Stimulated activated CD8-positive, alpha-beta memory T cell treated with anti-CD3 and anti-CD28 coated beads, Interleukin-2, amount 100 ng/mL, for 48 hours (primary cell): Measurements from ENCODE around the gene DCTN4.

ENCODE experiments used
- DNase-seq, 2 donors: peaks; one replicate each; pipeline ENCODE4 v3.0.0-alpha.2; 2020; ENCODE audit warnings: low read depth in 2 of 2

The DCTN4 gene

GRCh38 chr5:150740992-150741391 is 17.8 kb downstream of the DCTN4 start:
- DNase-seq: no peak

GRCh38 chr5:150738862-150739261 is 20.0 kb downstream of the DCTN4 start:
- no peak for DNase-seq

- DNase-seq: no peak
Observed at GRCh38 chr5:150734579-150735384, 24.0 kb downstream of the DCTN4 start.

- DNase-seq: no peak
Observed at GRCh38 chr5:150731669-150732242, 27.1 kb downstream of the DCTN4 start.

- DNase-seq: no peak
Observed at GRCh38 chr5:150729859-150730258, 29.0 kb downstream of the DCTN4 start.

GRCh38 chr5:150723845-150724244 is 35.0 kb downstream of the DCTN4 start:
- DNase-seq: no peak

- DNase-seq: no peak
Observed at GRCh38 chr5:150710165-150710564, 48.7 kb downstream of the DCTN4 start.

- DNase-seq: no peak
Observed at GRCh38 chr5:150706776-150707390, 51.9 kb downstream of the DCTN4 start.

- DNase-seq: no peak
Observed at GRCh38 chr5:150703762-150704161, 55.1 kb downstream of the DCTN4 start.

GRCh38 chr5:150700594-150701377 is 58.0 kb downstream of the DCTN4 start, which contains the start of gene RBM22:
Gene RBM22 (minus strand): TSS chr5:150701062. CDS start chr5:150700985, 77 bp downstream.
- DNase-seq: peak; percentile 83 to 88

- no peak for DNase-seq
Observed at GRCh38 chr5:150700246-150700593, 58.6 kb downstream of the DCTN4 start.

- DNase-seq: no peak
Observed at GRCh38 chr5:150694612-150695011, 64.2 kb downstream of the DCTN4 start.

GRCh38 chr5:150692276-150692675 is 66.5 kb downstream of the DCTN4 start:
- no peak for DNase-seq

GRCh38 chr5:150690760-150691159 is 68.1 kb downstream of the DCTN4 start:
- DNase-seq: no peak

GRCh38 chr5:150689120-150689519 is 69.7 kb downstream of the DCTN4 start:
- no peak for DNase-seq

GRCh38 chr5:150676578-150676977 is 82.2 kb downstream of the DCTN4 start:
- DNase-seq: no peak

- DNase-seq: no peak
Observed at GRCh38 chr5:150675069-150675468, 83.7 kb downstream of the DCTN4 start.

GRCh38 chr5:150674341-150674821 is 84.4 kb downstream of the DCTN4 start:
- DNase-seq: no peak

GRCh38 chr5:150672884-150673275 is 85.9 kb downstream of the DCTN4 start:
- DNase-seq: no peak

- DNase-seq: peak in 1 of 2 donors; percentile 13
Observed at GRCh38 chr5:150672237-150672883, 86.5 kb downstream of the DCTN4 start.

- peak in 1 of 2 donors; percentile 4 for DNase-seq
Observed at GRCh38 chr5:150671509-150672236, 87.1 kb downstream of the DCTN4 start.
